HCT116 (cell line): ENCODE results near the gene CSNK1E. TPM values are rescaled to one million over a fixed set of nuclear protein-coding genes. Genes with fewer than 3 reads are reported as not detected.

Source experiments
- ATAC-seq: fragments of 200-7000 bp; cut with Tn5 transposase; 2 replicates; pipeline ENCODE4 v1.9.1; 2020; ENCODE audit warnings: mild to moderate bottlenecking, moderate library complexity
- BruUV-seq: library from RNA; stranded (reverse); fragments of 400-500 nt; replicated peaks from 2 replicates; lab custom pipeline; 2021; lab: Mats Ljungman, UMichigan
- CTCF ChIA-PET: fragments of 300-600 bp; sonication (Branson Sonifier 250); formaldehyde crosslinking; loops from one replicate; lab custom pipeline; 2021; ENCODE audit warnings: antibody characterized with exemption; lab: Charles Lee
- POLR2A ChIA-PET: fragments of 300-600, 350-600 bp; sonication (Branson Sonifier 250); formaldehyde crosslinking; loops from one replicate; lab custom pipeline; 2021; ENCODE audit warnings: antibody characterized with exemption; lab: Charles Lee
- RAD21 ChIA-PET, 2 experiments: fragments of 300-600 bp; sonication (Branson Sonifier 250); formaldehyde crosslinking; loops; one replicate each; lab custom pipeline; 2023; ENCODE audit warnings: low total read pairs in 2 of 2; ENCODE audit not compliant: uncharacterized antibody in 2 of 2, unreplicated experiment in 2 of 2, low non-redundant PET in 1 of 2; lab: Charles Lee
- DNase-seq: peaks from one replicate; pipeline ENCODE4 v3.0.0-alpha.2; 2010; ENCODE audit warnings: low read depth, low spot score
- H2AFZ ChIP-seq: fragments of 200-600 bp; shearing (Covaris generic), sonication (generic); 2 replicates; pipeline ENCODE4 v1.6.1; 2017; ENCODE audit warnings: low read depth, mixed run types, mixed read lengths, antibody characterized with exemption, low read length; ENCODE audit not compliant: poor library complexity, severe bottlenecking
- H3K27ac ChIP-seq: 2 replicates; pipeline ENCODE4 v1.5.1; 2012; ENCODE audit warnings: low read depth, low read length
- H3K27me3 ChIP-seq: fragments of 200-600 bp; sonication (generic); 2 replicates; pipeline ENCODE4 v1.6.1; 2016; ENCODE audit warnings: mixed run types, low read length, mixed read lengths; ENCODE audit not compliant: insufficient read depth
- H3K36me3 ChIP-seq, 2 experiments: fragments of 200-500 bp in 1 of 2; fragments of 200-600 bp in 1 of 2; sonication (Bioruptor generic) in 1 of 2; sonication (generic) in 1 of 2; 2 replicates each; pipeline versions ENCODE4 v1.5.1 to v1.6.1; 2014 to 2016; ENCODE audit warnings: low read length in 2 of 2, inconsistent platforms in 1 of 2, mixed read lengths in 1 of 2, mixed run types in 1 of 2; ENCODE audit not compliant: insufficient read depth in 2 of 2, control insufficient read depth in 1 of 2
- H3K4me1 ChIP-seq, 2 experiments: fragments of 200-600 bp in 1 of 2; sonication (generic) in 1 of 2; 2 replicates each; pipeline versions ENCODE4 v1.5.1 to v1.6.1; 2012 to 2017; ENCODE audit warnings: low read length in 2 of 2, inconsistent platforms in 1 of 2, mild to moderate bottlenecking in 1 of 2, mixed read lengths in 1 of 2, mixed run types in 1 of 2, moderate library complexity in 1 of 2; ENCODE audit not compliant: insufficient read depth in 2 of 2, control insufficient read depth in 1 of 2
- H3K4me2 ChIP-seq: fragments of 200-600 bp; sonication (generic); 2 replicates; pipeline ENCODE4 v1.6.1; 2017; ENCODE audit warnings: mixed run types, low read length, mixed read lengths
- H3K4me3 ChIP-seq, 2 experiments: fragments of 200-600 bp in 1 of 2; sonication (generic) in 1 of 2; replicated peaks in 1 of 2; 2 replicates each; pipeline ENCODE4 v1.5.1; 2011 to 2016; ENCODE audit warnings: low read length in 2 of 2, control low read depth in 1 of 2, low read depth in 1 of 2, mild to moderate bottlenecking in 1 of 2, mixed read lengths in 1 of 2, mixed run types in 1 of 2
- H3K79me2 ChIP-seq: fragments of 200-600 bp; sonication (generic); 2 replicates; pipeline ENCODE4 v1.6.1; 2017; ENCODE audit warnings: mild to moderate bottlenecking, mixed run types, low read length, moderate library complexity, mixed read lengths; ENCODE audit not compliant: insufficient read depth
- H3K9ac ChIP-seq: fragments of 200-600 bp; sonication (generic); 2 replicates; pipeline ENCODE4 v1.6.1; 2016; ENCODE audit warnings: low read length, mixed read lengths
- H3K9me2 ChIP-seq: fragments of 200-600 bp; sonication (generic), shearing (Covaris generic); 2 replicates; pipeline ENCODE4 v1.6.1; 2017; ENCODE audit warnings: mixed run types, mild to moderate bottlenecking, moderate library complexity; ENCODE audit not compliant: insufficient read depth
- H3K9me3 ChIP-seq, 2 experiments: fragments of 200-500 bp in 1 of 2; fragments of 200-600 bp in 1 of 2; sonication (Bioruptor generic) in 1 of 2; sonication (generic) in 1 of 2; 2 replicates each; pipeline ENCODE4 v1.6.1; 2014 to 2017; ENCODE audit warnings: low read length in 2 of 2, mixed read lengths in 2 of 2, inconsistent platforms in 1 of 2, low read depth in 1 of 2, mild to moderate bottlenecking in 1 of 2, mixed run types in 1 of 2, moderate library complexity in 1 of 2; ENCODE audit not compliant: control insufficient read depth in 1 of 2, insufficient read depth in 1 of 2
- H4K20me1 ChIP-seq: fragments of 200-600 bp; sonication (generic), shearing (Covaris generic); 2 replicates; pipeline ENCODE4 v1.6.1; 2017; ENCODE audit warnings: mixed run types, mild to moderate bottlenecking, moderate library complexity; ENCODE audit not compliant: insufficient read depth
- ELF1 ChIP-seq: IDR thresholded peaks from 2 replicates; pipeline ENCODE4 v1.6.1; 2012; ENCODE audit warnings: low read depth, borderline replicate concordance
- EZH2 ChIP-seq: fragments of 200-600 bp; sonication (generic); IDR thresholded peaks from 2 replicates; pipeline ENCODE4 v1.6.1; 2017; ENCODE audit warnings: antibody characterized with exemption, mixed run types
- POLR2A ChIP-seq: IDR thresholded peaks from 2 replicates; pipeline ENCODE4 v1.7.0; 2011; ENCODE audit warnings: borderline replicate concordance; ENCODE audit not compliant: insufficient read depth, insufficient read length; ENCODE audit errors: extremely low read depth
- POLR2AphosphoS5 ChIP-seq: IDR thresholded peaks from 2 replicates; pipeline ENCODE4 v1.6.1; 2011; ENCODE audit warnings: mild to moderate bottlenecking, low read depth, low read length, moderate library complexity
- RAD21 ChIP-seq: IDR thresholded peaks from 2 replicates; pipeline ENCODE4 v1.6.1; 2012; ENCODE audit warnings: low read depth, mild to moderate bottlenecking
- SIN3A ChIP-seq: IDR thresholded peaks from 2 replicates; pipeline ENCODE4 v1.6.1; 2012; ENCODE audit warnings: low read depth
- SP1 ChIP-seq: IDR thresholded peaks from 2 replicates; pipeline ENCODE4 v1.6.1; 2012; ENCODE audit warnings: low read depth
- SRF ChIP-seq: IDR thresholded peaks from 2 replicates; pipeline ENCODE4 v1.6.1; 2012; ENCODE audit warnings: low read depth
- ZFX ChIP-seq: fragments of 450-650 bp; IDR thresholded peaks from 2 replicates; pipeline ENCODE4 v1.6.1; 2017
- intact Hi-C: fragments of 100-400 bp; cut with micrococcal nuclease; formaldehyde crosslinking; loops from 2 replicates; pipeline ENCODE4 v1.10.0; 2022
- total RNA-seq: library from RNA; stranded (reverse); gene quantifications from one replicate; pipeline ENCODE4 v1.2.1, GENCODE V29; 2021; ENCODE audit not compliant: unreplicated experiment
- TF ChIP-seq, protein P1 (sequence below): IDR thresholded peaks from 2 replicates; pipeline ENCODE4 v1.6.1; 2011; ENCODE audit warnings: mild to moderate bottlenecking, low read length, moderate library complexity; ENCODE audit not compliant: insufficient replicate concordance; ENCODE audit errors: extremely low read depth
- TF ChIP-seq, protein P2 (sequence below): IDR thresholded peaks from 2 replicates; pipeline ENCODE4 v1.6.1; 2012

CSNK1E gene
- total RNA-seq, 1 experiment from 2014 or later, result 190 TPM

DNA sequence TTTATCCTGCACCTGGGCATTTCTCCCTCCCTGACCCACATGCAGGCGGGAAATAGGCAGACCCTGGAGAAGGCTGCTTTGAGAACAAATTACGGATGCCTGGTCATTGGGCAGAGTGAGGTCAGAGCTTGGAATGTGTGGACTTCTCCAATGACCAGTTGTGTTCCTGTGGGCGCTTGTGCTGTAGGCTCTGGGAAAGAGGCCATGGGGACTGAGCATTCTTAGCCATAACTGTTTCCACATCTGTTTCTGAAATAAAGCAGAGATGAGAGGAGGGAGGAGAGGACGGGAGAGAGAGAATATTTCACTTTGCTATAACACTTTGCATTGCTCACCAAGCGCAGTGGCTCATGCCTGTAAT is 33.2 kb downstream of the CSNK1E start:
- Histone ChIP-seq H3K36me3 (no peaks in the 10 kb centered on the region), H3K4me2 (peak overlapping the region; percentile 48), H3K4me3 (no peak overlapping the region), H3K9me3 (no peaks in the 10 kb centered on the region), H2AFZ (no peak overlapping the region), H3K9me2 (no peaks in the 10 kb centered on the region), H3K4me1 (peaks cover 21 to 25% of the 10 kb centered on the region in 2 experiments), H3K27ac (peak overlapping the region; percentile 58), H3K9ac (no peak overlapping the region), H3K27me3 (no peaks in the 10 kb centered on the region), H3K79me2 (no peaks in the 10 kb centered on the region), H4K20me1 (no peaks in the 10 kb centered on the region)
- intact Hi-C loops, result no loop called here
- POLR2A ChIA-PET, result no interaction called here
- TF ChIP-seq, protein P1, sequence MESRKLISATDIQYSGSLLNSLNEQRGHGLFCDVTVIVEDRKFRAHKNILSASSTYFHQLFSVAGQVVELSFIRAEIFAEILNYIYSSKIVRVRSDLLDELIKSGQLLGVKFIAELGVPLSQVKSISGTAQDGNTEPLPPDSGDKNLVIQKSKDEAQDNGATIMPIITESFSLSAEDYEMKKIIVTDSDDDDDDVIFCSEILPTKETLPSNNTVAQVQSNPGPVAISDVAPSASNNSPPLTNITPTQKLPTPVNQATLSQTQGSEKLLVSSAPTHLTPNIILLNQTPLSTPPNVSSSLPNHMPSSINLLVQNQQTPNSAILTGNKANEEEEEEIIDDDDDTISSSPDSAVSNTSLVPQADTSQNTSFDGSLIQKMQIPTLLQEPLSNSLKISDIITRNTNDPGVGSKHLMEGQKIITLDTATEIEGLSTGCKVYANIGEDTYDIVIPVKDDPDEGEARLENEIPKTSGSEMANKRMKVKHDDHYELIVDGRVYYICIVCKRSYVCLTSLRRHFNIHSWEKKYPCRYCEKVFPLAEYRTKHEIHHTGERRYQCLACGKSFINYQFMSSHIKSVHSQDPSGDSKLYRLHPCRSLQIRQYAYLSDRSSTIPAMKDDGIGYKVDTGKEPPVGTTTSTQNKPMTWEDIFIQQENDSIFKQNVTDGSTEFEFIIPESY, result no peak
- TF ChIP-seq SIN3A (no peak), POLR2AphosphoS5 (no peak), SRF (no peak), ZFX (no peak), EZH2 (no peak), ELF1 (no peak), RAD21 (no peak), SP1 (no peak)
- TF ChIP-seq, protein P2, sequence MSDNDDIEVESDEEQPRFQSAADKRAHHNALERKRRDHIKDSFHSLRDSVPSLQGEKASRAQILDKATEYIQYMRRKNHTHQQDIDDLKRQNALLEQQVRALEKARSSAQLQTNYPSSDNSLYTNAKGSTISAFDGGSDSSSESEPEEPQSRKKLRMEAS, result no peak
- no TSS peak for BruUV-seq
- no peak for ATAC-seq
- RAD21 ChIA-PET, result no interaction called here
- CTCF ChIA-PET, result no interaction called here
- DNase-seq, result no peak

DNA sequence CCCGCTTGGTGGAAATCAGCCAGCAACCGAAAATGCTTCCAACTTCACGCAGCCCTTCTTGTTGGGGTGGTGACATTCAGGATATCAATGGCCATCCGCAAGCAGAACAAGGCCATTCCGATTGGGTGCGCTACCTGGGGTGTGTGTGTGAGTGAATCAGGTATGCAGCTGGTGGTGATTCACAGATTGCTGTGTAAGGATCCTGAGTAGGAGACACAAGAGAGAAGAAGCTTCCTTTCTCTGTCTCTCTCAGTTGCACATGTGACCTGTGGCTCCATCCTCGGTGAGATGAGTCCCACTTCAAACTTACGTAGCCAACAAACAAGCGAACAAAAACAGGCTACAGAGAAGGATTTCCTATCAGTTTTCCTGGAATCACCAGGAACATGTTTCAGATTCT is 34.8 kb downstream of the CSNK1E start:
- no peak for TF ChIP-seq POLR2A
- no peak overlapping the region for H3K4me3 ChIP-seq
- no TSS peak for BruUV-seq
- no peaks in the 10 kb centered on the region for H3K79me2 ChIP-seq
- no peak for ATAC-seq
- POLR2A ChIA-PET, result interaction anchor here (0.7 kb wide), 1 partner anchor 47 kb away, joined by 3 read pairs; no protein-coding TSS in a partner anchor
- H3K4me2 ChIP-seq, result peak overlapping the region; percentile 48; the same call in 1 of the 2 replicates
- H3K27ac ChIP-seq, result no peak overlapping the region
- no peaks in the 10 kb centered on the region for H3K27me3 ChIP-seq
- CTCF ChIA-PET, result no interaction called here
- no peak overlapping the region for H2AFZ ChIP-seq
- no peak for DNase-seq
- RAD21 ChIA-PET, result no interaction called here
- peaks cover 23 to 31% of the 10 kb centered on the region in 2 experiments for H3K4me1 ChIP-seq
- no peaks in the 10 kb centered on the region for H4K20me1 ChIP-seq
- intact Hi-C loops, result no loop called here
- no peaks in the 10 kb centered on the region for H3K9me3 ChIP-seq
- H3K9me2 ChIP-seq, result no peaks in the 10 kb centered on the region
- no peak overlapping the region for H3K9ac ChIP-seq
- no peaks in the 10 kb centered on the region for H3K36me3 ChIP-seq
